ENCODE measurements around the gene CIP2A.

DNA sequence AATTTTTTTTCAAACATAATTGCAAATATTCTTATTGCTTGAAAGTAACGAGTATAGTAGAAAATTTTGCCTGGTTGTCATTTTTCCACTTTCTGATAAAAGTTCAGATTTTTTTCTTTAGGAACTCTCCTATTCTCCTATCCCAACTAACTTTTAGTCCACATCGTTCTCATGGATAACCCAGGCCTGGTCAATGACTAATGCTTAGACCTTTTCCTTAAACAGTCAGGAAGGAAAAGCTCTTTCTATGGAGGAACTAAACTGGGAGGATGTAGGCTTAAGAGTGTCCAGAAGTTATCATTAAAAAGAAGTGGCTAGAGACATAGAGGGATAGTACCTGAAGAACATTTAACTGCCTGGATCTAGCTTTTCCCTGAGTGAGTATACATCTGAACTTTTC, 26.7 kb downstream of the CIP2A start:
- no peak for TF ChIP-seq POLR2A (IDR thresholded peaks at IDR 0.05)
- TF ChIP-seq, protein P1, sequence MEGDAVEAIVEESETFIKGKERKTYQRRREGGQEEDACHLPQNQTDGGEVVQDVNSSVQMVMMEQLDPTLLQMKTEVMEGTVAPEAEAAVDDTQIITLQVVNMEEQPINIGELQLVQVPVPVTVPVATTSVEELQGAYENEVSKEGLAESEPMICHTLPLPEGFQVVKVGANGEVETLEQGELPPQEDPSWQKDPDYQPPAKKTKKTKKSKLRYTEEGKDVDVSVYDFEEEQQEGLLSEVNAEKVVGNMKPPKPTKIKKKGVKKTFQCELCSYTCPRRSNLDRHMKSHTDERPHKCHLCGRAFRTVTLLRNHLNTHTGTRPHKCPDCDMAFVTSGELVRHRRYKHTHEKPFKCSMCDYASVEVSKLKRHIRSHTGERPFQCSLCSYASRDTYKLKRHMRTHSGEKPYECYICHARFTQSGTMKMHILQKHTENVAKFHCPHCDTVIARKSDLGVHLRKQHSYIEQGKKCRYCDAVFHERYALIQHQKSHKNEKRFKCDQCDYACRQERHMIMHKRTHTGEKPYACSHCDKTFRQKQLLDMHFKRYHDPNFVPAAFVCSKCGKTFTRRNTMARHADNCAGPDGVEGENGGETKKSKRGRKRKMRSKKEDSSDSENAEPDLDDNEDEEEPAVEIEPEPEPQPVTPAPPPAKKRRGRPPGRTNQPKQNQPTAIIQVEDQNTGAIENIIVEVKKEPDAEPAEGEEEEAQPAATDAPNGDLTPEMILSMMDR (IDR thresholded peaks at IDR 0.05) = no peak
- no peak for TF ChIP-seq EP300 (IDR thresholded peaks at IDR 0.05)
